Tibial nerve (tissue), 4 donors: Measurements from ENCODE around the gene DIP2C. TPM values are rescaled to one million over a fixed set of nuclear protein-coding genes. Genes with fewer than 3 reads are reported as not detected.
A peak's percentile ranks its signal among the peaks of the same experiment; 100 is the strongest.

Experiments
- DNase-seq, 2 donors: peaks; one replicate each; pipeline ENCODE4 v3.0.0-alpha.2; 2019; ENCODE audit warnings: low spot score in 2 of 2
- H3K27ac ChIP-seq, 4 donors: fragments of 200-600 bp; sonication (generic) in 3 of 4; one replicate each; pipeline ENCODE4 v1.5.1; 2017 to 2019; ENCODE audit warnings: mild to moderate bottlenecking in 1 of 4
- H3K27me3 ChIP-seq, 2 donors: fragments of 200-600 bp; sonication (generic) in 1 of 2; one replicate each; pipeline versions ENCODE4 v1.5.1 to v1.6.0; 2017 to 2019
- H3K36me3 ChIP-seq, 3 donors: fragments of 200-600 bp; sonication (generic); one replicate each; pipeline ENCODE4 v1.5.1; 2018 to 2019
- H3K4me1 ChIP-seq, 4 donors: fragments of 200-600 bp; sonication (generic) in 3 of 4; one replicate each; pipeline ENCODE4 v1.5.1; 2017 to 2019
- H3K4me3 ChIP-seq, 4 donors: fragments of 200-600 bp; sonication (generic) in 3 of 4; one replicate each; pipeline ENCODE4 v1.5.1; 2017 to 2019; ENCODE audit warnings: mild to moderate bottlenecking in 1 of 4, moderate library complexity in 1 of 4
- H3K9me3 ChIP-seq, 4 donors: fragments of 200-600 bp; sonication (generic) in 3 of 4; one replicate each; pipeline ENCODE4 v1.5.1; 2017 to 2019
- EP300 ChIP-seq, 2 donors: sonication (generic); formaldehyde crosslinking; IDR thresholded peaks; one replicate each; pipeline ENCODE4 v1.6.1; 2017; ENCODE audit warnings: antibody characterized with exemption in 2 of 2, mild to moderate bottlenecking in 1 of 2
- POLR2A ChIP-seq, 2 donors: fragments of 450-650 bp; IDR thresholded peaks; one replicate each; pipeline ENCODE4 v1.6.1; 2017; ENCODE audit warnings: antibody characterized with exemption in 2 of 2, mild to moderate bottlenecking in 2 of 2, moderate library complexity in 2 of 2
- WGBS, 2 donors: methylation state at CpG; one replicate each; pipeline ENCODE4 v1.1.5; 2018; 5-methylcytosine and 5-hydroxymethylcytosine counted together
- total RNA-seq, 4 donors: library from RNA; depleted of rRNA; stranded (reverse); fragments of >200 nt; gene quantifications; one replicate each; pipeline ENCODE4 v1.1.0, GENCODE V29; 2016
- TF ChIP-seq, protein P1 (sequence below), 5 experiments: fragments of 200-600 bp in 3 of 5; fragments of 450-650 bp in 2 of 5; sonication (generic) in 3 of 5; IDR thresholded peaks; one replicate each; pipeline ENCODE4 v1.5.1; 2016 to 2019; ENCODE audit warnings: antibody characterized with exemption in 5 of 5, mild to moderate bottlenecking in 3 of 5, moderate library complexity in 2 of 5

The DIP2C gene
- total RNA-seq, 4 donors from 2014 or later = 31.4 to 46.5 (median 36.0) TPM

DNA sequence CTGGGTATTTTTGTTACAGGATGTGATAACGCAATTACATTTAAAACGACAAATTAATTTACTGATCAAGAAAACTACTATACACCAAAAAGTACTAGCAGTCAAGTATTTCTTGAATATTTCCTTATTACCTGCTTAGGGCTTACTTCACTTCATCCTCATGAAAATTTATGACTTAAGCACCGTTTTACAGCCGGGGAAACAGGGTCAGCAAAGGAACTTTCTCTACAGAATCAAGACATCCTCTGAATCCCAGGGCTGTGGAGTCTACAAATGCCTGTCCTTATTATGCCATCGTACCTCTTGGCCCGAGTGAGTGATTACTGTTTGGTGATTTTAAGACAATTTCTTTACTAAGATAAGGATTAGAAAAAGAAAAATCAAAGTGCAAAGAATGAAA lies 305.9 kb downstream of the DIP2C start:
- H3K36me3 ChIP-seq = peaks cover 0 to 99% (median 6%) of the 10 kb centered on the region in 3 donors
- WGBS, 2 donors = 78% methylated on average over 6 of the region's 6 CpGs

DNA sequence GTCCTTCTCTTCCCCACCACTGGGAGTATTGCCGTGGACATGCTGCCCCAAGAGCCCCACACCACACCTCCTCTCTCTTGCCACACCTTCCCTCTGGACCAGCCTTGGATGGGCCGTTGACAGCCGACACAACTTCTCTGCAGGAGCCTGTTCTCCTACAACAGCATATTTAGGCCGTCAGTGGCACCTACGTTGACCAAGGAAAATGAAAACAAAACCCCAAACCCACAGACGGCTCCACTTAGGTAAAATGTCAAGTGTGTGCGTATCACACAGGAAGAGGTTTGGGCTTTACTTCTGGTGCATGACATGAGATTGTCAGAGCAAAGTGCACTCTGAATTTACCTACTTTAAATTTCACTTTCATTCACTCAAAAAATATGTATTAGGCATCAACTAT lies 307.7 kb downstream of the DIP2C start:
- Histone ChIP-seq H3K4me3 (no peak overlapping the region), H3K36me3 (peaks cover 0 to 98% (median 6%) of the 10 kb centered on the region in 3 donors), H3K4me1 (peaks cover 0 to 7% (median 0%) of the 10 kb centered on the region in 4 donors), H3K9me3 (no peaks in the 10 kb centered on the region), H3K27me3 (no peaks in the 10 kb centered on the region), H3K27ac (peak overlapping the region in 1 of 4 donors; percentile 70)
- TF ChIP-seq, protein P1, sequence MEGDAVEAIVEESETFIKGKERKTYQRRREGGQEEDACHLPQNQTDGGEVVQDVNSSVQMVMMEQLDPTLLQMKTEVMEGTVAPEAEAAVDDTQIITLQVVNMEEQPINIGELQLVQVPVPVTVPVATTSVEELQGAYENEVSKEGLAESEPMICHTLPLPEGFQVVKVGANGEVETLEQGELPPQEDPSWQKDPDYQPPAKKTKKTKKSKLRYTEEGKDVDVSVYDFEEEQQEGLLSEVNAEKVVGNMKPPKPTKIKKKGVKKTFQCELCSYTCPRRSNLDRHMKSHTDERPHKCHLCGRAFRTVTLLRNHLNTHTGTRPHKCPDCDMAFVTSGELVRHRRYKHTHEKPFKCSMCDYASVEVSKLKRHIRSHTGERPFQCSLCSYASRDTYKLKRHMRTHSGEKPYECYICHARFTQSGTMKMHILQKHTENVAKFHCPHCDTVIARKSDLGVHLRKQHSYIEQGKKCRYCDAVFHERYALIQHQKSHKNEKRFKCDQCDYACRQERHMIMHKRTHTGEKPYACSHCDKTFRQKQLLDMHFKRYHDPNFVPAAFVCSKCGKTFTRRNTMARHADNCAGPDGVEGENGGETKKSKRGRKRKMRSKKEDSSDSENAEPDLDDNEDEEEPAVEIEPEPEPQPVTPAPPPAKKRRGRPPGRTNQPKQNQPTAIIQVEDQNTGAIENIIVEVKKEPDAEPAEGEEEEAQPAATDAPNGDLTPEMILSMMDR (IDR thresholded peaks at IDR 0.05) = no peak
- no peak for TF ChIP-seq EP300 (IDR thresholded peaks at IDR 0.05)
- no peak for TF ChIP-seq POLR2A (IDR thresholded peaks at IDR 0.05)
- DNase-seq = no peak
- WGBS, 2 donors = 92 to 96% methylated on average over 7 of the region's 7 CpGs

More for the DNA sequence above, 305.9 kb downstream of the DIP2C start:
- Histone ChIP-seq H3K4me1 (peaks cover 0 to 9% (median 0%) of the 10 kb centered on the region in 4 donors), H3K27ac (no peak overlapping the region), H3K9me3 (no peaks in the 10 kb centered on the region), H3K4me3 (no peak overlapping the region), H3K27me3 (no peaks in the 10 kb centered on the region)
- no peak for DNase-seq
- TF ChIP-seq, protein P1 (IDR thresholded peaks at IDR 0.05) = no peak
- TF ChIP-seq POLR2A (IDR thresholded peaks at IDR 0.05) (no peak), EP300 (IDR thresholded peaks at IDR 0.05) (no peak)

DNA sequence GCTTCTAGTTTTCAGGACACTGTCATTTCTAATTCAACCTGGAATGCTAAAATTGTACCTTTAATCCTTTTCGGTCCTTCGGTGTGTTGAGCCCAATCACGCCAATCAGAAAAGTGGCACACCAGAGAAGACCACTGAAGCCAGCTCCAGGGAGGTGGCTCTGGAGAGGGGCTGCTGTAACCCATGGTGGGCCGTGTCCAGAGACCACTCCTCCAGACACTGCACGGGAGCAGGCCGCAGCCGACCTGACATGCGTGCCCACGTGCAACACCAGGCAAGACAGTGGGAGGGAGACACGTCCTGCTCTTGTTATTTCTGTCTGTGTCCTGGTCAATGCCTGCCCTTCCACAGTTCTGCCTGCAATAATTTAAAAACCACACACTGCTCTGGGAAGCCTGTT lies 308.1 kb downstream of the DIP2C start:
- Histone ChIP-seq H3K9me3 (no peaks in the 10 kb centered on the region), H3K27ac (peak overlapping the region in 2 of 4 donors; percentile 42 to 70), H3K4me3 (no peak overlapping the region), H3K27me3 (no peaks in the 10 kb centered on the region), H3K4me1 (peaks cover 0 to 7% (median 0%) of the 10 kb centered on the region in 4 donors), H3K36me3 (peaks cover 0 to 96% (median 6%) of the 10 kb centered on the region in 3 donors)
- TF ChIP-seq EP300 (IDR thresholded peaks at IDR 0.05) = no peak
- TF ChIP-seq, protein P1 (IDR thresholded peaks at IDR 0.05) = no peak
- no peak for TF ChIP-seq POLR2A (IDR thresholded peaks at IDR 0.05)
- DNase-seq = no peak
- WGBS, 2 donors = 94 to 96% methylated on average over 10 of the region's 10 CpGs

DNA sequence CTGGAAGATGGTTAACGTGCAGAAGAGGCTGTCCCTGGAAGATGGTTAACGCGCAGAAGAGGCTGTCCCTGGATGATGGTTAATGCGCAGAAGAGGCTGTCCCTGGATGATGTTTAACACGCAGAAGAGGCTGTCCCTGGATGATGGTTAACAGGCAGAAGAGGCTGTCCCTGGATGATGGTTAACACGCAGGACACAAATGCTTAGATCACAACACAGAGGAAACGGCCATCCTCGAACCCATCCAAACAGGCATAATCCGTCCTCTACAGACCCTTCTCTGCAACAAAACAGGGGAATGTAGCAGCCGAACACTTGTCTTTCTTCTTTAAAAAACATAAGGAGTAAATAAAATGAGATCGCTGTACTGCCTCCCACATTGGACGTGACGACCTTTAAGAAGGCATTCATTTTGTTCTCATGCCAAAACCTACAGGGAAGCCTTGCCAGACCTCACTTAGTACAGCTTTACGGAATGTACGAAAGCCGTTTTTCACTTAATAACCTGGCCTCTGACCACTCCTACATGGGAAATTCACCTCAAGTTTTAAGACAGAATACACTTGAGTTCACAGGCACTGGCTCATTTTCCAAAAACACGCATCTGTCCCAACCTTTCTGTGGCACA lies 309.0 kb downstream of the DIP2C start:
- Histone ChIP-seq H3K27me3 (no peaks in the 10 kb centered on the region), H3K4me1 (peaks cover 0 to 7% (median 0%) of the 10 kb centered on the region in 4 donors), H3K9me3 (no peaks in the 10 kb centered on the region), H3K27ac (peak overlapping the region in 2 of 4 donors; percentile 42 to 70), H3K4me3 (no peak overlapping the region), H3K36me3 (peaks cover 0 to 96% (median 6%) of the 10 kb centered on the region in 3 donors)
- no peak for TF ChIP-seq EP300 (IDR thresholded peaks at IDR 0.05)
- TF ChIP-seq, protein P1 (IDR thresholded peaks at IDR 0.05) = no peak
- 60 to 65% methylated on average over 17 of the region's 17 CpGs for WGBS, 2 donors
- no peak for DNase-seq

DNA sequence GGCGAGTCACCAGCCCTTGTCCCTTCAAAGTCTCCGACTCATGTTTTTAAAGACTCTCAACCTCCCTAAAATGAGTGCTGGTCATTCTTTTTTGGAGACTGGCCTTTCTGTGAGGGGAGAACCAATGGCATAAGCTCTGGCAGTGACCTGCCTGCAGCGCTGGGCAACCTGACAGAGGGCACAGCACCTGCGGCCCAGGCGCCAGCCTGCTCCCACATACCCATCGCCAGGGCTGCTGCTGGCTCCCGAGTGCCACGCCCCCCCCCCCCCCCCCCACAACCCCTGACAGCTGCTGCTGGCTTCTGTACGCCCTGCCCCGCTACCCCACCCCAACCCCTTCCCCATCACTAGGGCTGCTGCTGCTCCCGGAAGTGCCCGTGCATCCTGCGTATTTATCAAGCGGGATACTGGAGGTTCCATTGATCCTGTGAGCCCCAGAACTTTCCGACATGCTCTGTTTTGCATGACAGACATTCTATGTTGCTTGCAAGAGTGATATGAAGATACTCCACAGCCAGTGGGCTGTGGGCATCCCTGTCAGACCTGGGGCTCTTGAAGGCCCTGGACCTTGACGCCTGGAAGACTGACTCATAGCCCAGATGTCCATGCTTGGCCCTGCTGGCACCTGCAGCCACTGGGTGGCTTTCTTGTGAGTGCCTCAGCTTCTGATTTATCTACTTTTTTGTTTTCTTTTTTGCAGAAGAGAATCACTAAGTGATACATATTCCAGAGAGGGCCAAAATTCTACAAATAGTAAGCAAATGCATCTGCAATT lies 310.4 kb downstream of the DIP2C start:
- WGBS, 2 donors = 96 to 97% methylated on average over 6 to 15 of the region's 16 CpGs
- no peaks in the 10 kb centered on the region for H3K27me3 ChIP-seq
- no peak for TF ChIP-seq POLR2A (IDR thresholded peaks at IDR 0.05)
- no peak for TF ChIP-seq EP300 (IDR thresholded peaks at IDR 0.05)
- TF ChIP-seq, protein P1 (IDR thresholded peaks at IDR 0.05) = no peak
- DNase-seq = no peak
- H3K9me3 ChIP-seq = no peaks in the 10 kb centered on the region
- H3K36me3 ChIP-seq = peaks cover 0 to 89% (median 6%) of the 10 kb centered on the region in 3 donors
- peak overlapping the region in 1 of 4 donors; percentile 70 for H3K27ac ChIP-seq
- peaks cover 0 to 10% (median 0%) of the 10 kb centered on the region in 4 donors for H3K4me1 ChIP-seq
- no peak overlapping the region for H3K4me3 ChIP-seq
